DOHH2 (cell line): ENCODE data around the gene OPN1SW.

Source experiments
- CTCF ChIP-seq: fragments of 200-600 bp; sonication (generic); IDR thresholded peaks from one replicate; pipeline ENCODE4 v1.5.1; 2014; ENCODE audit warnings: antibody characterized with exemption, mild to moderate bottlenecking, low read depth, low read length; ENCODE audit not compliant: poor library complexity, severe bottlenecking
- EZH2phosphoT487 ChIP-seq: fragments of 200-600 bp; sonication (generic); IDR thresholded peaks from 2 replicates; pipeline ENCODE4 v1.6.1; 2017; ENCODE audit warnings: borderline replicate concordance, mild to moderate bottlenecking, antibody characterized with exemption, low read length, moderate library complexity, mixed read lengths

GRCh38 chr7:128755075-128755818, 20.3 kb downstream of the OPN1SW start:
- no peak for TF ChIP-seq CTCF
- TF ChIP-seq EZH2phosphoT487, result no peak
